GM19023 (cell line): ENCODE measurements around the gene AP3S1.
A peak's percentile ranks its signal among the peaks of the same experiment; 100 is the strongest.
"Not testable (repeated sequence)": the region's sequence is repeated elsewhere in the genome, so short reads cannot be mapped to it uniquely, and the experiment has no call there.

Experiments
- ATAC-seq: cut with Tn5 transposase; IDR thresholded peaks from one replicate; pipeline ENCODE4 v1.9.1; 2021; ENCODE audit warnings: mild to moderate bottlenecking, moderate library complexity; ENCODE audit not compliant: unreplicated experiment

AP3S1 gene

GRCh38 chr5:115824983-115825382, 16.8 kb upstream of the AP3S1 start:
- not testable (repeated sequence) for ATAC-seq

GRCh38 chr5:115825948-115826347, 15.8 kb upstream of the AP3S1 start:
- no peak for ATAC-seq

- ATAC-seq, result no peak
Measured at GRCh38 chr5:115829913-115830312, 11.8 kb upstream of the AP3S1 start.

GRCh38 chr5:115831163-115831768, 10.5 kb upstream of the AP3S1 start:
- ATAC-seq, result peak; percentile 72

- ATAC-seq, result no peak
Measured at GRCh38 chr5:115835481-115835880, 6.3 kb upstream of the AP3S1 start.

GRCh38 chr5:115838885-115839518, 2.7 kb upstream of the AP3S1 start:
- no peak for ATAC-seq

GRCh38 chr5:115840873-115841272, 862 bp upstream of the AP3S1 start:
- ATAC-seq, result no peak

GRCh38 chr5:115842089-115842935, 577 bp downstream of the AP3S1 start:
- peak; percentile 37 for ATAC-seq

GRCh38 chr5:115842952-115843351, 1.2 kb downstream of the AP3S1 start:
- ATAC-seq, result no peak

GRCh38 chr5:115843444-115844130, 1.9 kb downstream of the AP3S1 start:
- no peak for ATAC-seq

- no peak for ATAC-seq
Measured at GRCh38 chr5:115844321-115844817, 2.6 kb downstream of the AP3S1 start.

- ATAC-seq, result no peak
Measured at GRCh38 chr5:115847290-115847689, 5.6 kb downstream of the AP3S1 start.

- ATAC-seq, result no peak
Measured at GRCh38 chr5:115849258-115849798, 7.6 kb downstream of the AP3S1 start.

GRCh38 chr5:115850744-115851416, 9.1 kb downstream of the AP3S1 start:
- ATAC-seq, result no peak

GRCh38 chr5:115854139-115854538, 12.4 kb downstream of the AP3S1 start:
- no peak for ATAC-seq

- ATAC-seq, result no peak
Measured at GRCh38 chr5:115855959-115856358, 14.2 kb downstream of the AP3S1 start.

- ATAC-seq, result no peak
Measured at GRCh38 chr5:115857057-115857479, 15.3 kb downstream of the AP3S1 start.

- no peak for ATAC-seq
Measured at GRCh38 chr5:115857626-115858349, 16.1 kb downstream of the AP3S1 start.

GRCh38 chr5:115858396-115858795, 16.7 kb downstream of the AP3S1 start:
- ATAC-seq, result no peak

- ATAC-seq, result no peak
Measured at GRCh38 chr5:115859378-115859777, 17.6 kb downstream of the AP3S1 start.
